Upper lobe of left lung (tissue), 6 donors: ENCODE results near the gene TCF23. TPM values are rescaled to one million over a fixed set of nuclear protein-coding genes. Genes with fewer than 3 reads are reported as not detected.

ENCODE experiments used
- ATAC-seq, 2 donors: fragments of 200-7000 bp; cut with Tn5 transposase; one replicate each; pipeline ENCODE4 v1.9.1; 2022; ENCODE audit warnings: mild to moderate bottlenecking in 2 of 2, moderate library complexity in 2 of 2; ENCODE audit not compliant: low FRiP score in 2 of 2
- DNase-seq, 2 donors: peaks; one replicate each; pipeline ENCODE4 v3.0.0-alpha.2; 2019 to 2020
- H3K27ac ChIP-seq, 4 donors: fragments of 200-600 bp; sonication (generic); one replicate each; pipeline ENCODE4 v1.5.1; 2016 to 2019
- H3K27me3 ChIP-seq, 4 donors: fragments of 200-600 bp; sonication (generic); one replicate each; pipeline ENCODE4 v1.5.1; 2017 to 2019
- H3K36me3 ChIP-seq, 4 donors: fragments of 200-600 bp; sonication (generic); one replicate each; pipeline ENCODE4 v1.5.1; 2016 to 2019
- H3K4me1 ChIP-seq, 4 donors: fragments of 200-600 bp; sonication (generic); one replicate each; pipeline ENCODE4 v1.5.1; 2018 to 2019
- H3K4me3 ChIP-seq, 4 donors: fragments of 200-600 bp; sonication (generic); one replicate each; pipeline ENCODE4 v1.5.1; 2017 to 2019; ENCODE audit warnings: mild to moderate bottlenecking in 2 of 4, moderate library complexity in 1 of 4
- H3K9me3 ChIP-seq, 4 donors: fragments of 200-600 bp; sonication (generic); one replicate each; pipeline ENCODE4 v1.5.1; 2018 to 2019
- EP300 ChIP-seq, 4 donors: sonication (generic); formaldehyde crosslinking; IDR thresholded peaks; one replicate each; pipeline ENCODE4 v1.5.1; 2017; ENCODE audit warnings: antibody characterized with exemption in 4 of 4, control low read depth in 2 of 4
- POLR2A ChIP-seq, 4 donors: fragments of 450-650 bp; IDR thresholded peaks; one replicate each; pipeline ENCODE4 v1.5.1; 2016 to 2017; ENCODE audit warnings: antibody characterized with exemption in 4 of 4, mild to moderate bottlenecking in 2 of 4
- POLR2AphosphoS5 ChIP-seq, 2 donors: sonication (generic); formaldehyde crosslinking; IDR thresholded peaks; one replicate each; pipeline ENCODE4 v1.5.1; 2017; ENCODE audit warnings: antibody characterized with exemption in 2 of 2
- WGBS, 2 donors: methylation state at CpG; one replicate each; pipeline ENCODE4 v1.1.5; 2017 to 2018; 5-methylcytosine and 5-hydroxymethylcytosine counted together
- total RNA-seq, 6 donors: library from RNA; depleted of rRNA in 4 of 6; stranded (reverse); fragments of >200 nt in 4 of 6; gene quantifications; one replicate each; pipeline versions ENCODE4 v1.1.0 to v1.2.1, GENCODE V29; 2016 to 2021
- TF ChIP-seq, protein P1 (sequence below), 6 experiments: fragments of 450-650 bp in 4 of 6; fragments of 200-600 bp in 2 of 6; sonication (generic) in 2 of 6; IDR thresholded peaks; one replicate each; pipeline ENCODE4 v1.5.1; 2016 to 2019; ENCODE audit warnings: antibody characterized with exemption in 6 of 6
- donor health status: DM: no; HTN: no; CAD: no; lungs with moderate emphysema.
- donor health status: DM: no; HTN: yes; CAD: no; lungs with severe emphysema.

TCF23 gene
- total RNA-seq, 6 donors from 2014 or later: 0.13 to 0.20 TPM; not detected in 4

GRCh38 chr2:27155069-27155520 is 6.3 kb downstream of the TCF23 start:
- TF ChIP-seq POLR2A (IDR thresholded peaks at IDR 0.05) (no peak), POLR2AphosphoS5 (IDR thresholded peaks at IDR 0.05) (no peak), EP300 (IDR thresholded peaks at IDR 0.05) (no peak)
- TF ChIP-seq, protein P1, sequence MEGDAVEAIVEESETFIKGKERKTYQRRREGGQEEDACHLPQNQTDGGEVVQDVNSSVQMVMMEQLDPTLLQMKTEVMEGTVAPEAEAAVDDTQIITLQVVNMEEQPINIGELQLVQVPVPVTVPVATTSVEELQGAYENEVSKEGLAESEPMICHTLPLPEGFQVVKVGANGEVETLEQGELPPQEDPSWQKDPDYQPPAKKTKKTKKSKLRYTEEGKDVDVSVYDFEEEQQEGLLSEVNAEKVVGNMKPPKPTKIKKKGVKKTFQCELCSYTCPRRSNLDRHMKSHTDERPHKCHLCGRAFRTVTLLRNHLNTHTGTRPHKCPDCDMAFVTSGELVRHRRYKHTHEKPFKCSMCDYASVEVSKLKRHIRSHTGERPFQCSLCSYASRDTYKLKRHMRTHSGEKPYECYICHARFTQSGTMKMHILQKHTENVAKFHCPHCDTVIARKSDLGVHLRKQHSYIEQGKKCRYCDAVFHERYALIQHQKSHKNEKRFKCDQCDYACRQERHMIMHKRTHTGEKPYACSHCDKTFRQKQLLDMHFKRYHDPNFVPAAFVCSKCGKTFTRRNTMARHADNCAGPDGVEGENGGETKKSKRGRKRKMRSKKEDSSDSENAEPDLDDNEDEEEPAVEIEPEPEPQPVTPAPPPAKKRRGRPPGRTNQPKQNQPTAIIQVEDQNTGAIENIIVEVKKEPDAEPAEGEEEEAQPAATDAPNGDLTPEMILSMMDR (IDR thresholded peaks at IDR 0.05): no peak
- Histone ChIP-seq H3K27me3 (no peaks in the 10 kb centered on the region), H3K4me1 (no peaks in the 10 kb centered on the region), H3K4me3 (no peak overlapping the region), H3K27ac (no peak overlapping the region), H3K36me3 (no peaks in the 10 kb centered on the region), H3K9me3 (no peaks in the 10 kb centered on the region)
- DNase-seq: no peak
- 76 to 86% methylated on average over 8 to 9 of the region's 9 CpGs for WGBS, 2 donors
- no peak for ATAC-seq

DNA sequence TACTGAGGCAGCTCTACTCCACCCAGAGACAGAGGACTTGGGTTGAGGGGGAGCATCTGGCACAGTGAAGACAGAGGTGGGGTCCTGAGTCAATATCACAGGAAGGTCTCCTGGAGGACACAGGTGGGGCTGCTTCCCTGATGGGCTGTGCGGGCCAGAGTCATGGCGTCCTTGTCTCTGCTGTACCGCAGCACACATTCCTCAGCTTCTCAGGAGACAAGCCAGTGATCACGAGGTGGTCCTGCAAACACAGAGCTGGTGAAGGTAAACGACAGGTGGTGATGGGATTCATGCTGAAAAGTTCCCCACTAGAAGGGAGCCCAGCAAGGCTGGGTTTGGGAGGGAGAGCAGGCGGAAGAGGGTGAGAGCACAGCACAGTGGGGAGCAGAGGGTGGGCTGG is 9.7 kb downstream of the TCF23 start:
- H3K4me3 ChIP-seq: no peak overlapping the region
- no peaks in the 10 kb centered on the region for H3K4me1 ChIP-seq
- 43 to 78% methylated on average over 1 to 6 of the region's 6 CpGs for WGBS, 2 donors
- H3K27me3 ChIP-seq: no peaks in the 10 kb centered on the region
- DNase-seq (no peak), ATAC-seq (no peak)
- H3K9me3 ChIP-seq: no peaks in the 10 kb centered on the region
- H3K36me3 ChIP-seq: no peaks in the 10 kb centered on the region
- TF ChIP-seq EP300 (IDR thresholded peaks at IDR 0.05) (no peak), POLR2A (IDR thresholded peaks at IDR 0.05) (no peak), POLR2AphosphoS5 (IDR thresholded peaks at IDR 0.05) (no peak)
- TF ChIP-seq, protein P1 (IDR thresholded peaks at IDR 0.05): no peak
- H3K27ac ChIP-seq: no peak overlapping the region

DNA sequence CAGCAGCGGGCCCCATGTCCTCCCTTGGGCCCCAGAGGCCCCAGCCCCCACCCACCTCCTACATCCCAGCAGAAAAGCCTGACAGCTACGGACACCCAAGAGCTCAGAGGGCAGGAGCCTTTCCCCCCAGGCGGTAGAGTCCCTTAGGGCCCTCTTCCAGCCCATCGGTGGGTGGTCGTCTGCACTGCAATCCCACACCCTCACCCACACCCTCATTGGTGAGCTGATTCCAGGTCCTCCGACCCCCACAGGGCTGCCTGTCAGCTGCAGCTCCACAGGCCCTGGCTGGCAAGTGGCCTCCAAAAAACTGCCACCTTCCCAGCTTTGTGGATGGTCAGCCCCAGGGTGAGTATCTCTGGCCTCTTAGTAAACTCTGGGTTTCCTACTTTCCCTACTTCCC is 10.5 kb downstream of the TCF23 start:
- Histone ChIP-seq H3K27ac (no peak overlapping the region), H3K4me1 (no peaks in the 10 kb centered on the region), H3K4me3 (no peak overlapping the region), H3K9me3 (no peaks in the 10 kb centered on the region), H3K27me3 (no peaks in the 10 kb centered on the region), H3K36me3 (no peaks in the 10 kb centered on the region)
- ATAC-seq (no peak), DNase-seq (no peak)
- TF ChIP-seq, protein P1 (IDR thresholded peaks at IDR 0.05): no peak
- TF ChIP-seq POLR2A (IDR thresholded peaks at IDR 0.05): no peak
- TF ChIP-seq POLR2AphosphoS5 (IDR thresholded peaks at IDR 0.05): no peak
- no peak for TF ChIP-seq EP300 (IDR thresholded peaks at IDR 0.05)
- WGBS, 2 donors: 83% methylated on average over 6 of the region's 6 CpGs; no CpG with 5 or more reads in 1 of the 2 donors

DNA sequence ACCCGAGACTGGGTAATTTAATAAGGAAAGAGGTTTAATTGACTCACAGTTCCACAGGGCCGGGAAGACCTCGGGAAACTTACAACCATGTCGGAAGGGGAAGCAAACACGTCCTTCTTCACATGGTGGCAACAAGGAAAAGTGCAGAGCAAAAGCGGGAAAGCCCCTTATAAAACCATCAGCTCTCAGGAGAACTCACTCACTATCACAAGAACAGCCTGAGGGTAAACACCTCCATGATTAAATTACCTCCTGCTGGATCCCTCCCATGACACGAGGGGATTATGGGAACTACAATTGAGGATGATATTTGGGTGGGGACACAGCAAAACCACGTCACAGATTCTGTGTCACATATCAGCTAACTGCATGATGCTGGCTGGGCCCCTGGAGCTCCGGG is 11.4 kb downstream of the TCF23 start:
- TF ChIP-seq POLR2A (IDR thresholded peaks at IDR 0.05): no peak
- no peak for TF ChIP-seq EP300 (IDR thresholded peaks at IDR 0.05)
- TF ChIP-seq, protein P1 (IDR thresholded peaks at IDR 0.05): no peak
- no peak for TF ChIP-seq POLR2AphosphoS5 (IDR thresholded peaks at IDR 0.05)
- DNase-seq: no peak
- ATAC-seq: no peak
- Histone ChIP-seq H3K27me3 (no peaks in the 10 kb centered on the region), H3K36me3 (no peaks in the 10 kb centered on the region), H3K27ac (no peak overlapping the region), H3K4me1 (no peaks in the 10 kb centered on the region), H3K4me3 (no peak overlapping the region), H3K9me3 (no peaks in the 10 kb centered on the region)
- WGBS, 2 donors: 78 to 83% methylated on average over 9 of the region's 9 CpGs
